ENCODE data around the gene KCNJ8.
"Not testable (repeated sequence)": the region's sequence is repeated elsewhere in the genome, so short reads cannot be mapped to it uniquely, and the experiment has no call there.

The KCNJ8 gene

DNA sequence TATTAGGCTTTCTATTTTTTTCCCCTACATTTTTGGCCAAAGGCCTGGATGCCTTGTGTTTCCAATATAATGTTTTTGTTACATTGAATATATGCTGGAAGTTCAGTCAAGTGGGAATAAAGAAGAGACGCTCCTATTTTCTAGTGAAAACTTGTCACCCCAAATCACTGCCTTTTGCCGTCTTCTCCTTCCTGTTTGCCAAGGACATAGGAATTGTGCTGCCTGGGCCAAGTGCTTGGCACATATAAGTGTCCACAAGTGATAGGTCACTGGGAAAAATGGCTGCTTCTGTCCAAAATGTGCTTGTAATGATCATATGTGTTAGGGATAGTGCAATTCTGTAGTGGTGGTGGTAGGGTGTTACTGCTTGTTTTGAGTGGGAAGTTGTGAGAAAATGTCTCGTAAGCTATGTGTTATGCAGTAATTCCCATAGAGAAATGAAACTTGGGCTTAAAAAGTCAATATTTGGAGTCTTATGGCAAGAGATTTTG lies 11.6 kb upstream of the KCNJ8 start:
- H3K4me3 ChIP-seq (ENCODE audit: control insufficient read depth, low read depth, low read length) = no peak overlapping the region
- TF ChIP-seq, protein P1, sequence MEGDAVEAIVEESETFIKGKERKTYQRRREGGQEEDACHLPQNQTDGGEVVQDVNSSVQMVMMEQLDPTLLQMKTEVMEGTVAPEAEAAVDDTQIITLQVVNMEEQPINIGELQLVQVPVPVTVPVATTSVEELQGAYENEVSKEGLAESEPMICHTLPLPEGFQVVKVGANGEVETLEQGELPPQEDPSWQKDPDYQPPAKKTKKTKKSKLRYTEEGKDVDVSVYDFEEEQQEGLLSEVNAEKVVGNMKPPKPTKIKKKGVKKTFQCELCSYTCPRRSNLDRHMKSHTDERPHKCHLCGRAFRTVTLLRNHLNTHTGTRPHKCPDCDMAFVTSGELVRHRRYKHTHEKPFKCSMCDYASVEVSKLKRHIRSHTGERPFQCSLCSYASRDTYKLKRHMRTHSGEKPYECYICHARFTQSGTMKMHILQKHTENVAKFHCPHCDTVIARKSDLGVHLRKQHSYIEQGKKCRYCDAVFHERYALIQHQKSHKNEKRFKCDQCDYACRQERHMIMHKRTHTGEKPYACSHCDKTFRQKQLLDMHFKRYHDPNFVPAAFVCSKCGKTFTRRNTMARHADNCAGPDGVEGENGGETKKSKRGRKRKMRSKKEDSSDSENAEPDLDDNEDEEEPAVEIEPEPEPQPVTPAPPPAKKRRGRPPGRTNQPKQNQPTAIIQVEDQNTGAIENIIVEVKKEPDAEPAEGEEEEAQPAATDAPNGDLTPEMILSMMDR (IDR thresholded peaks at IDR 0.05; ENCODE audit: control insufficient read depth, insufficient read depth, low read depth, low read length, missing control alignments) = no peak
- no peak for DNase-seq (ENCODE audit: low read depth)

DNA sequence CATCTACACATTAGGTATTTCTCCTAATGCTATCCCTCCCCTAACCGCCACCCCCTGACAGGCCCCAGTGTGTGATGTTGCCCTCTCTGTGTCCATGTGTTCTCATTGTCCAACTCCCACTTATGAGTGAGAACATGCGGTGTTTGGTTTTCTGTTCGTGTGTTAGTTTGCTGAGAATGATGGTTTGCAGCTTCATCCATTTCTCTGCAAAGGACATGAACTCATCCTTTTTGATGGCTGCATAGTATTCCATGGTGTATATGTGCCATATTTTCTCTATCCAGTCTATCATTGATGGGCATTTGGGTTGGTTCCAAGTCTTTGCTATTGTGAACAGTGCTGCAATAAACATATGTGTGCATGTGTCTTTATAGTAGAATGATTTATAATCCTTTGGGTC lies 8.2 kb upstream of the KCNJ8 start:
- H3K4me3 ChIP-seq (ENCODE audit: control insufficient read depth, low read depth, low read length); DNase-seq (ENCODE audit: low read depth): not testable (repeated sequence)

DNA sequence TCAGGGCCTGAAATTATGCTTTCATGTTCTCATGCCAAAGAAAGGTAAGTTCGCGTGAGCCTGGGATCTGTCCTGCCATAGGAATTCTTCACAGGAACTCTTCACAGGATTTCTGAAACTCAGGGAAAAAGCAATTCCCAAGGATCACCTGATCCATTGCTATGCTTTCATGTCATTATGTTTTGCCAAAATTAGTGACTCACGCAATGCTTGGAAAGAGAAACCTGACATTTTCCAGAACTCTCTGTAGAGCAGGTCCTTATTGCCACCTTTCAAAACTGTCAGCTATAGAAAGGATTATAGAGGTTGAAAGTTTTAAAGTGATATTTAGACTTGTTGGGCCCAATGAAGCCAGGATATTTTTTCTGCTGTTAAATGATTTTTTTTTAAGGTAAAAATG lies 6.3 kb upstream of the KCNJ8 start:
- no peak overlapping the region for H3K4me3 ChIP-seq (ENCODE audit: control insufficient read depth, low read depth, low read length)
- no peak for DNase-seq (ENCODE audit: low read depth)
- TF ChIP-seq, protein P1 (IDR thresholded peaks at IDR 0.05; ENCODE audit: control insufficient read depth, insufficient read depth, low read depth, low read length, missing control alignments) = no peak

DNA sequence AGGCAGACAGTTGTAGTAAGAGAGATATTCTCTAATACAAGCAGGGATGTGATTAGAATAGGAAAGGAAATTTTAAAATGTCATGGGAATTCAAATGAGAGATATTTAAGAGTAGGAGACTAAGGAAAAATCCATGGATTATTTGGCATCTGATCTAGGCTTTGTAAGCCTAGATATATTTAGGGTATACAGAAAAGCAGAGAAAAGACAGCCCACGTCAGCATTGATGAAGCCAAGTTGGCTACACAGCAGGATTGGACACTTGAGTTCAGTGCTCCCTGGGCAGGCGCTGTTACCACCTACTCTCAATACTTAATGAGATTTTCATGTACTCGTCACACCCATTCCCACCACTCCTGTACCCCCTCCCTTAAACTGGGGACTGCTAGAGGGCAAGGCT lies 1.7 kb upstream of the KCNJ8 start:
- DNase-seq (ENCODE audit: low read depth) = no peak
- TF ChIP-seq, protein P1 (IDR thresholded peaks at IDR 0.05; ENCODE audit: control insufficient read depth, insufficient read depth, low read depth, low read length, missing control alignments) = no peak
- no peak overlapping the region for H3K4me3 ChIP-seq (ENCODE audit: control insufficient read depth, low read depth, low read length)

DNA sequence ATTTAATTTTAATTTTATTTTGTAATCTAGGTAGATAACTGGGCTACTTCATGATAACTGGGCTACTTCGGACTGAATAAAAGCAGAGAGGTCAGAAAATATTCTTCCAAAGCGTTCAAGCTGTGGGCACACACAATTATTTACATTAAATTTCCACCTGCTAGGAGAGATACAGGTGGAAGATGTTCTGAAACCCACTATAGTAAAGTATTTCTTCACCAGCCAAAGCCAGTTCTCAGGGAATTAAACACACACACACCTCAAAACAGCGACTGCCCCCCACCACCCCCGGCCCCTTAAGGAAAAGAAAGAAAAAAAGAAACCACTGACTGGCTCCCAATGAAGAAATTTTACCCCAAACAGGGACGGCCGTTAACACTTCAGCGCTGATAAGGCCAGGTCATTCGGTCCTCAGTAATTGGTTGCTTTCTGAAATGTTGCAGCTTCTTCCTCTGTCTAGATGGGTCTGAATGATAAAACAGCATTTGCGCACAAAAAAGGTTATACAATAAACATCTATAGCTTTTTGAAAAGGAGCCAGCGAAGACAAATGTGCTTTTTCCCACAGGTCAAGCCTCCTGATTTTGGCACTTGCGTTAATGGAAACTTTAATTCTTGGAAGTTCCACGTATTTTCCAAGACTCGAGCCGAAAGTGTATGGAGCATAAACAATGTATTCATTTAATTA lies 771 bp upstream of the KCNJ8 start:
- H3K4me3 ChIP-seq (ENCODE audit: control insufficient read depth, low read depth, low read length) = peak overlapping the region; percentile 71

DNA sequence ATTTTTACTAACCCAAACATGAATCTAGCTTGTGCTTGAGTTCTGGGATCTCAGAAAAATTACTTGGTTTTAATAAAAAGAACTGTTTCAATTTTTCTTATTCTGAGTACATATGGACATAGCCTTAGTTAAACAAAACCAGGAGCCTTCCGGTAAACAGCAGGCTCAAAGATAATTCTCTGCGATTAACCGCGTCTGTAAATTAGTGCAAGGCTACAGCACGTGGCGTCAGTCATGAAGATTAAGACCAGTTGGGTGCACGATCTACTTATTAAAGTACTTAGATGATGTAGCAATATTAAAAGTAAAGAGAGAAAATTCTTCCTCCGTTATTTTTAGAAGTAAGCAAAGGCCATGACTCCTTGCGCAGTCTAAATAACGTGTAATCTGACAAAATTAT lies 700 bp downstream of the KCNJ8 start:
- H3K4me3 ChIP-seq (ENCODE audit: control insufficient read depth, low read depth, low read length) = peak overlapping the region; percentile 71
- no peak for DNase-seq (ENCODE audit: low read depth)
- TF ChIP-seq, protein P1 (IDR thresholded peaks at IDR 0.05; ENCODE audit: control insufficient read depth, insufficient read depth, low read depth, low read length, missing control alignments) = no peak

More for the DNA sequence above, 771 bp upstream of the KCNJ8 start:
- no peak for DNase-seq (ENCODE audit: low read depth)
- TF ChIP-seq, protein P1 (IDR thresholded peaks at IDR 0.05; ENCODE audit: control insufficient read depth, insufficient read depth, low read depth, low read length, missing control alignments) = no peak

DNA sequence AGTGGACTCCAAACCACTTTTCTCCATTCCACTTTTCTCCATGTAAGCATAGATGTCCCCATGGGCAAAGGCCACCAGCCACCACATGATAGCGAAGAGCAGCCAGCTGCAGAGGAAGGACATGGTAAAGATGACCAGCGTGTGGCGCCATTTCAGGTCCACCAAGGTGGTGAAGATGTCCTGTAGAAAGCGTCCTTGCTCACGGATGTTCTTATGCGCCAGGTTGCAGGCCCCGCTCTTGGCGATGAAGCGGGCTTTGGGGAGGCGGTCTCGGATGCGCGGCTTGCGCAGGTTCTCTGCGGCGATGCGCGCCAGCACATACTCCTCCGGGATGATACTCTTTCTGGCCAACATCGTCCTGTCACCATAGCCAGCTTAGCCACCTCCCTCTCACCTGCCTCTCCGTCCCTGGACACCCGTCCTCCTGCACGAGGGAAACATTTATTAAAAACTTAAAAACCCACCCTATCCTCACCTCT lies 1.2 kb downstream of the KCNJ8 start:
- H3K4me3 ChIP-seq (ENCODE audit: control insufficient read depth, low read depth, low read length) = peak overlapping the region; percentile 71
- no peak for DNase-seq (ENCODE audit: low read depth)
- TF ChIP-seq, protein P1 (IDR thresholded peaks at IDR 0.05; ENCODE audit: control insufficient read depth, insufficient read depth, low read depth, low read length, missing control alignments) = peak; percentile 40

All from AG09309 (cell line).